DMS53 treated with DMSO at 0.1 percent for 48 hours (cell line): ENCODE results near the gene TMEM44.

ENCODE experiments used
- DNase-seq: peaks from one replicate; lab custom pipeline; 2025; ENCODE audit not compliant: unreplicated experiment; lab: John Stamatoyannopoulos, UW

The TMEM44 gene

DNA sequence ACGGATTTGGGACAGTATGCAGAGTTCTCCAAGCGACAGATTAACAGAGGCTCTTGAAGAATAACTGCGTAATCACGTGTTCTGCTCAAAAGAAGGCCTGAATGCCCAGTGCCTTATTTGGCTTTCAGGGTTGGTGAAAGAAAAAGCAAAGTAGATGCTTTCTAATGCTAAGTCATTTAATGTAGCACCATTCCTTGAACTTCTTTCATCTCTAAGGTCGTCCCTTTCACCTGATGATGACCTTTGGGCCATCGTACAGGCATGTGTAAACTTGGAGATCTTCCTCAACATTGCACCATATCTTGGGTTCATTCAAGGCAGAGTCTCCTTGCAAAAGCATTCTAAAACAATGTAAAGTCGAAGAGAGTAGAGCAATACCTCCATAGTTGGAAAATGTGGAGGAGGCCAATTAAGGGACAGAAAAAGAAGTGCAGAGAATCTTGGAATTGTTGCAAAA is 48.9 kb downstream of the TMEM44 start:
- DNase-seq: no peak

DNA sequence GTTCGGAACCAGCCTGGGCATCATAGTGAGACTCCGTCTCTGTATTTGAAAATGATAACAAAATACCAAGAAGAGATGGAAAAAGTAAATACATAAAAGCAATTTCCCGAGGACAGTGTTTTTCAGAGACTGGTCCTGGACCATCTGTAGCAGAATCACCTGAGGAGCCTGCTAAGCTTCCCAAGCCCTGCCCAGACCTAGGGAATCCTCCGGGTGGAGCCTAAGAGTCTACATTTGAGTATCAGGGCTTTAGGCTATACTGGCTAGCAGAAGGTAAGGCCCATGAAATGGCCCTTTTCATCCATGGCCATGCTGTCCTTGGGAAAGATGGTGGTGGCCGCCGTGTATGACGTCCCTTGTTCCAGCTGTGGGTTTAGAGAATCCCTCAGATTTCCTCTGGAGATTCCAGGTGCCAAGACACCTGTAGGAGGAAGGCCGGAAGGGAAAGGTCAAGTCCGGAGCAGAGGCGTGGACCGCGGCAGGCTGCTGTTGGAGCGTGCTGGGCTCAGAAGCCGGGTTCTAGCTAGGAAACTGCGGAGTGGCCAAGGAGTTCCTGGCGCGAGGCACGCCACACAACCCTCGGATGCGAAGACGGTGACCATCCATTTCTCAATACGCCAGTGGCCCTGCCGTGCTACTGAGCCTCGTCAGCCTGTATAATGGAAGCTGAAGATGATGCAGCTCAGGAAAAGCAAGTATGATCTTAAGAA is 50.9 kb downstream of the TMEM44 start:
- DNase-seq: no peak

DNA sequence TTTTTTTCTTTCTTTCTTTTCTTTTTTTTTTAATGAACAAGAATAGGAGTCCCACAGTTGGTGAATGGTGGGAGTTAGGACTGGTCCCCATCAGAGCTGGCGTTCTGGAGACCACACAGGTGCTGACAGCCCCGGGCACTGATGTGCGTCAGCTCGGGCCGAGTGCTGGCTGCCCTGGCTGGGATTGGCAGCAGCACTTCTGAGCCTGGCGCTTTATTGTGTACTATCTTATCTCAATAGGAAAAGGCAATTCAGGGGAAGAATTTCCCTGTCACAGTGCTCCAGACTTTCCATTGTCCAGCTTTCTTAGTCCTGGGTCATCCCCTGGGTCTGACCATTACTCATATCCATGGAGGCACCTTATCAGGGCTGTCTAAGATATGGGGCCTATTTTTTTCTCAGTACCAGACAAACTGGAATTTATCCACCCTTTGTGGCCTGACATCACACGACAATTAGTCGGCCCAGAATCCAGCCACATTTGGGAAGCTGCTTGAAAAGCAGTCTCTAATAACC is 54.1 kb downstream of the TMEM44 start:
- no peak for DNase-seq

DNA sequence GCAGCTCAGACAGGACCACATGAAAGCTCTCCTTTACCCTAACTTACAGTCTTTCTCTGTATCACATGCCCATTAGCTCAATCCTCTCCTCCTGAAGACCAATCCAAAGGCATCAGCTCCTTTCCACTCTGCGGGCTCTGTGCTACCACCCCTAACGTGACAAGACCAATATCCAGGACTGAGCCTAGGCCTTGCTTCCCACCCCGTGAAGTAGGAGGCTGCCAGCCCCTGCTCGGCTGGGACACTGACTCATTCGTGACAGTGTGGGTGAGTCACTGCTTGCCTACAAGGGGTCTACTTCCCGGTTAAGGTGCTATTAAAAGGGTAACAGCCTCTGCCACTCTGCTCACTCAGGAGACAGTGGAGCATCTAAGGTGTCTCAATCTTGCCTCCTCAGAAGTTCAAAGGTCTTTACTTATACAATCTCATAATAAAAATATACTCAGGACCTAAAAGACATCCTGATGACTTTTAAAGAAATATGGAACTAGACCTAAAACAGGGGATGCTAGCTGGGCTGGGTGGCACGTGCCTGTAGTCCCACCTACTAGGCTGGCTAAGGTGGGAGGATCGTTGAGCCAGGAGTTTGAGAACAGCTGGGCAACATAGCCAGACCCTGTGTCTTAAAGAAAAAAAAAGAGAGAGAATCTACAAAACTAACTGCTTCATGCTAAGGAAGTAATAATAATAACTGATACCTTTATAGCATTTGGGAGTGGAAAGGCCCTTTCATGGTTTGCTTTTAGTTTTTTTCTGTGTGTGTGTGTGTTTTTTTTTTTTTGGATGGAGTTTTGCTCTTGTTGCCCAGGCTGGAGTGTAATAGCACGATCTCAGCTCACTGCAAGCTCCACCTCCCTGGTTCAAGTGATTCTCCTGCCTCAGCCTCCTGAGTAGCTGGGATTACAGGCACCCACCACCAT is 55.0 kb downstream of the TMEM44 start:
- peak; percentile 1 for DNase-seq

DNA sequence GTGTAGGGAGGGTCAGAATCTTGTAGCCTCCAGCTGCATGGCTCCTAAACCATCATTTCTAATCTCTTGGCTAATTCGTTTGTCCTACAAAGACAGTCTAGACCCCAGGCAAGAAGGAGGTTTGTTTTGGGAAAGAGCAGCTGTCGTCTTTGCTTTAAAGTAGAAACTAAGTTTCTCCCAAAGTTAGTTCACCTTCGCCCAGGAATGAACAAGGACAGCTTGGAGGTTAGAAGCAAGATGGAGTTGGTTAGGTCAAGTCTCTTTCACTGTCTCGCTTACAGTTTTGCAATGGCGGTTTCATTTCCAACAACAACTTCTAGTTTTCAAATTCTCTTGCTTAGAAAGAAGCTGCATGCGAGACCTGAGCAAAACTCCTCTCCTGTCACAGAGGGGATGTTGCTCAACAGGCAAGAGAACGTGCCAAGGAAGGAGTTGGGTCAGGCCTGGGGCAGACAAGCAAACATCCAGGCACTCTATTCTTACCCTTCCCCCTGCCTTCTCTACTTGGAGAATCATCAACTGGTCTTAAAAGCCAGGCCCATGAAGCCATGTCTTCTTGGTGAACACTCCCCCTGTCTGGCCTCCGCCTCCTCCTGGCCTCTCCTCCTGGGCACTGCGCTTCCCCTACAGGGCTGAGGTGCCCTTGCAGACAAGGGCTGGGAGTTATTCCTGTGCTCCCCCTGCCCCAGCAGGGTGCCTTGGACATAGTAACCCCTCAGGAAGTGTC is 57.6 kb downstream of the TMEM44 start:
- no peak for DNase-seq

DNA sequence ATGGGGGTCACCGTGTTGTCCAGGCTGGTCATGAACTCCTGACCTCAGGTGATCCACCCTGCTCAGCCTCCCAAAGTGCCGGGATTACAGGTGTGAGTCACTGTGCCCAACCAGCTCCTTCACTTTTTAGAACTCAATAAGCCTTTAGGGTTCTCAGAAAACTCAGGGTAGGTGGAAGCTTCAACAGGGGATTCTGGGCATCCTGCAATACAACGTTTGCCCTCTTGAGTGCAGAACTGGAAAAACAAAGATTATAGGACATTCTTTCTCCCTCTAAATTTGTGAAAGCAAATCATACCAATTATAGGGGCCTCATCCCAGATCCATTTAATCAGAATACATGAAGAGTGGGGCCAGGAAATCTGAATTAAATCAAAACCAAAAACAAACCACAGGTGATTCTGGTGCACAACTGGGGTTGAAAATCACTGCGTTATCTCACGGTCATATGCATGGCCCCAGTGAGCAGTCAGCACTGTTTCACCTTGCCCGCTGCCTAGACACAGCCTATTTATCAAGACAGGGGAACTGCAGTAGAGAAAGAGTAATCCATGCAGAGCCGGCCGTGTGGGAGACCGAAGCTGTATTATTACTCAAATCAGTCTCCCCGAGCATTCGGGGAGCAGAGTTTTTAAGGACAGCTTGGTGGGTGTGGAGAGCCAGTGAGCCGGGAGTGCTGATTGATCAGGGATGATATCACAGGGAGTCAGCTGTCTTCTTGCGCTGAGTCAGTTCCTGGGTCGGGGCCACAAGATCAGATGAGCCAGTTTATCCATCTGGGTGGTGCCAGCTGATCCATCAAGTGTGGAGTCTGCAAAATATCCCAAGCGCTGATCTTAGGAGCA is 58.4 kb downstream of the TMEM44 start:
- DNase-seq: no peak

DNA sequence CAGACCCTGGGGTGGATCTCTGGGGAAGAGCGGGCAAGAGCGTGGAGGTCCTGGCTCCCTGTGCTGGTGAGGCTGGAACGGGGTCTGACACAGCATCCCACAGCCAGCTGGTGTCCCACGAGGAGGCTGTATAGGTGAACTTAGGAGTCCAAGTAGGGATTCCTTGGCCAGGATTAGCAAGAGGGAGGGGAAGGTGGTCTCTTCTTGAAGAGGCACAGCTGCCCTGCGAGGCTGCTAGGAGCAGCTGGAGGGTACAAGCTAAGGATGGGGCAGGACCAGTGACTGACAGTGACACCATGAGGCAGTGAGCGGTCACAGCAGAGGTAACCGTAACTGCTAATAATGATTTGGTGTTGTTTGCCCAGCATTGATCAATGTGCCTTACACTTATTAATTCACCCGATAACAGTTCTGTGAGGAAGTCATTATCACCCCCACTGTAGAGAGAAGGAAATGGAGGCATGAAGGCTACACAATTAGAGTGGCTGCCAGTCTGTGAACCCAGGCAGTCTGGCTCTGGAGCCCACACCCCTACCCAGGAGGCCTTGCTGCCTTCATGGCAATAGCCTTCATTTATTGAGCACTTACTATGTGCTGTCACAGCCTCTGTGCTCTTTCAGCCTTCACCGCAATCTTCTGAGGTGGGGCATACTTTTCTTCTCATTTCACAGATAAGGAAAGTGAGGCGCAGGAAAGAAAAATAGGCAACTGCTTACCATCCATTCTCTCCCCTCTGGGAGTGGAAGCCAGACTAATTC is 59.4 kb downstream of the TMEM44 start:
- DNase-seq: peak; percentile 13

DNA sequence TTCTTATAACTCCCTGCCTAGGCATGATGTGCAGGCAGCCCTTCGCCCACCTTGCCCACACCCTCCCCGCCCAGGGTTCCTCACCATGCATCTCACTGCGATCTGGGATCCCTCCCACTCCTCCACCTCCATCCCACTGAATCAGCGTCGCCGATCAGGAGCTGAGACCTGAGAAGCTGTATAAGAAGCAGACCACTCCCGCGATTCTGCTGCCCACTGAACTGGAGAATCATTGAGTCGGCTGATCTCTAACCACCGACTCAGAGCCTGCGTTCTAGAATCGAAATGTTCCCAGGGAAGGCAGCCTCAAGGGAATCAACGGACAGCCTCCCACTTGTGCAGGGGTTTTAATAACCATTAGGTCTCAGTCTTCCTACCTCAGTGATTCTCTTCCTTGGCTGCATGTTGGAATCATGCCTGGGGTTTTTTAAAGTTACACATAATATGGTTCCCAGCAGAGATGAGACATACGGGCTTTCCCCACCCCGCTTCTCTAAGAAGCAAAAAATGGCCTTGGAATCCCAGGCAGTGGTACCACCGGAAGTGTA is 60.2 kb downstream of the TMEM44 start:
- no peak for DNase-seq

DNA sequence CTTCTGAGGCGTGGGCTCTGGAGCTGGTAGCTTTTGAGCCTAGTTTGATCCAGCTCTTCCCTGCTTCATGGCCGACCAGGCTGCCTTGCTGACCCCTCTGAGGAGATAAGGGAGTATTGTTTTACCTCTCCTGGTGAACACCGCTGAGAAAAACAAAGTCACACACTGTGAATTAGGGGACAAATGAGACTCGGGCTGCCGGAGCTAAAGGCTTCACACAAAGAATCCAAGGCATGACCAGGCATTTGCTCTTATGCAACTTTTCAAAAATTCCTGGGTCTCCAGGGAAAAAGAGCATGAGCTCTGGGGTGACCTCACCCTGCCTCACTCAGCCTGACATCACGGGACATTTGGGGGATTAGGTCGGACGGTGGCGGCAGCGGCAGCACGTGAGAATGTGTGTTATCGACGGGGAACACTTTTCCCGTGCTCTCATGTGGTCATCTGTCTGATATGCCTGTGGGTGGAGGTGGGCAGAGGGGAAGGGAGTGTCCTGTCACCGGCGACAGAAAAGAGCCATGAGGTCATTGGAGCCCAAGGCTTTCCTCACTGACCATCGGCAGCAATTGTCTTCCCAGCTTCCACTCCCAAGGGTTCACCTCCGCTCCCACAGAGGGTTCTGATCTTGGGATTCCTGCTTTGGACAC is 61.0 kb downstream of the TMEM44 start:
- DNase-seq: no peak

DNA sequence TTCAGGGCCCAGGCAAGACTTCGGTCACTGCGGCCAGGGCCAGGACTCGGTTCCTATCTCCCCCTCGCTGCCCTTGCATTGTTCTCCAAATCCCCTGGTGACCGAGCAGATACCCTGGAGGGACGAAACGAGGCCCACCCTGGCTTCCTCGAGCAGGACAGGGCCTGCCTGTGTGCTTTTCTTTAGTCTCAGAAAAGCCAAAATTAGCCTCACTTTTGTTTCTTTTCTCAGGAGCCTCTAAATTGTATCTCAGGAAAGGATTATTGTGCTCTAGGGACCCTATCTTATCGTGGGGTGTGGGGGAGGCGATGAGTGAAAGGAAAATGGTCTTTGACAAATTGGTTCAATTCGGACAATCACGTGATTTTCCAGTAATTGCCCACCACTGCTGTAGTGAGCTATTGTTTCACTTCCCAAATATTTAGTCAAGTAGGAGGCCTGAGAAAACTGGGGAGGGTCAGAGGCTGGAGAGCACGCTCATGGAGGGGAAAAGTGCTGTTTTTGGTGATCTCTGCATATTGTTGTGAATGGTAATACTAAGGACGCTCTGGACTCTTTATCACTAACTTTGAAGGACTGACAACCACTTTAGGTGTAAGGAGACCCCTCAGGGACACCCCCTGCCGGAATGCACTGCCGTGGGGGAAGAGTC is 61.6 kb downstream of the TMEM44 start:
- DNase-seq: no peak

DNA sequence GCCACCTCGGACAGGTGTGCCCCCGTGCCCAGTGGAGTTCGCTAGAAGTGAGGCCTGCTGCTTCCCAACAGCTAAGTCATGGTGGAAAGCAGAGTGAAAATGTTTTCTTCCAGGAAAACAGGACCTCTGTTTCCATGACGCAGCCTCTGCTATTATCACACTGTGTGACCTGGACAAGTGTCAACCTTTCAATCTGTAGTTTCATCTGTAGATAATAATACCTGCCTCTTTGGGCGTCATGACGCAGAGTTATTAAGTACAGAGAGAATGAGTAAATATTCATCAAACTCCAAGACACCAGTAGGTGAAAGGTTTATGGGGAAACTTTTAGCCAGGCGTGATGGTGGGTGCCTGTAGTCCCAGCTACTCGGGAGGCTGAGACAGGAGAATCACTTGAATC is 62.3 kb downstream of the TMEM44 start:
- no peak for DNase-seq

DNA sequence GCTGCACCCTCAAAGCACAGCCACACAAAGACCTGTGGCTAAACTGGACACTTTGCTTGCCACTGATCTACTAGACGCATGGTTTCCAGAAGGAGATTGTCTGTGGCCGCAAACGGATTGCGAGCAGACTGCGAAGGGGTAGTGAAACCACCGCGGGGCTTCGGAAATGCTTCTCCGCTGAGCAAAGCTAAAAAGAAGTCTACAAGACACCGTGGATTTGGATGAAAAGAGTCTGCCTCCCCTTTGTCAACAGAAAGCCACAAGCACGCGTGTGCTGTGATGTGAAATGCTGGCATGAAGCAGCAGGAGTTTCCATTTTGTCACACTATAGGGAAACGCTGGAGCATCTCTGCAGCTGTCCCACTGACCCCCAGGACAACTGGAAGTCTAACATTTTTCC is 63.0 kb downstream of the TMEM44 start:
- DNase-seq: no peak

DNA sequence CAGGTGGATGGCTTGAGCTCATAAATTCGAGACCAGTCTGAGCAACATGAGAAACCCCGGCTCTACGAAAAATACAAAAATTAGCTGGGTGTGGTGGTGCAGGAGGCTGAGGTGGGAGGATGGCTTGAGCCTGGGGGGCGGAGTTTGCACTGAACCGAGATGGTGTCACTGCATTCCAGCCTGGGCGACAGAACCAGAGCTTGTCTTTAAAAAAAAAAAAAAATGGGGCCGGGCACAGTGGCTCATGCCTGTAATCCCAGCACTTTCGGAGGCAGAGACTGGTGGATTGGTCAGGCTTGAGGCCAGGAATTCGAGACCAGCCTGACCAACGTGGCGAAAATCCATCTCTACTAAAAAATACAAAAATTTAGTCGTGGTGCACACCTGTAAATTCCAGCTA is 64.0 kb downstream of the TMEM44 start:
- no peak for DNase-seq

DNA sequence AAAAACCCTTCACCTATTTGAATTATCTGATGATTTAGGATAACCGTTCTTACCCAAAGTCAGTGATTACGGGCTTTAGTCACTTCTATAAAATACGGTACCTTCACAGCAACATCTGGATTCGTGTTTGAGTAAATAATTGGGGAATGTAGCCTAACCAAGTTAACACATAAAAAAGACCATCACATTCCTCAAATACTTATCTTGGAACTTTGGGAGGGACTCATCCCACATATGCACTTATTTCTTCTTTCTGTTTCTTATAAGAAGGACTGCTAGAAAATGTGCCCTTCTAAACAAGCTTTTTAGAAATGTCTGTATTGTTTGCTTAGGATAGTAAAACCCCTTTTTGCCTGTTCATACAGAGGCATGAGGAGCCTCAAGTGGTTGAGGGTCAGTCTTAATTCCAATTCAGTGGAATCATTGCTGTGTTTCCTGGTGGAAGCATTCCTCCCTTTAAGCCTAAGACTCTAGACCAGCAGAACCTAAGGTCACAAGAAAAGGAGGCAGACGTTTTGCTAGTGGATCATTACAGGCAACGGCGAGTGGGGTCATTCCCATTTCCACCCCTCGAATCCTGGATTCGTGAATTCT is 67.5 kb downstream of the TMEM44 start:
- DNase-seq: no peak

DNA sequence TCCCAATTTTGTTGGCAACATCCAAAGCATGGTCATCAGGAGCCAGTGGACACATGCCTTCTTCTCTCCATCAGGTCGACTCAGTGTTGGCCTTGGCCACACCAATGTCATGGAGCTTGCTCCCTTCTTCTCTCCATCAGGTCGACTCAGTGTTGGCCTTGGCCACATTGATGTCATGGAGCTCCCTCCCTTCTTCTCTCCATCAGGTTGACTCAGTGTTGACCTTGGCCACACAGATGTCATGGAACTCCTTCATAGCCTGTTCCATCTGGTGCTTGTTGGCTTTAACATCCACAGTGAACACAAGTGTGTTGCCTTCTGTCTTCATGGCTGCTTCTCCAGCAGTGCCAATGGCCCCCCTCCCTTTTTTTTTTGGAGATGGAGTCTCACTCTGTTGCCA is 70.2 kb downstream of the TMEM44 start:
- DNase-seq: no peak

DNA sequence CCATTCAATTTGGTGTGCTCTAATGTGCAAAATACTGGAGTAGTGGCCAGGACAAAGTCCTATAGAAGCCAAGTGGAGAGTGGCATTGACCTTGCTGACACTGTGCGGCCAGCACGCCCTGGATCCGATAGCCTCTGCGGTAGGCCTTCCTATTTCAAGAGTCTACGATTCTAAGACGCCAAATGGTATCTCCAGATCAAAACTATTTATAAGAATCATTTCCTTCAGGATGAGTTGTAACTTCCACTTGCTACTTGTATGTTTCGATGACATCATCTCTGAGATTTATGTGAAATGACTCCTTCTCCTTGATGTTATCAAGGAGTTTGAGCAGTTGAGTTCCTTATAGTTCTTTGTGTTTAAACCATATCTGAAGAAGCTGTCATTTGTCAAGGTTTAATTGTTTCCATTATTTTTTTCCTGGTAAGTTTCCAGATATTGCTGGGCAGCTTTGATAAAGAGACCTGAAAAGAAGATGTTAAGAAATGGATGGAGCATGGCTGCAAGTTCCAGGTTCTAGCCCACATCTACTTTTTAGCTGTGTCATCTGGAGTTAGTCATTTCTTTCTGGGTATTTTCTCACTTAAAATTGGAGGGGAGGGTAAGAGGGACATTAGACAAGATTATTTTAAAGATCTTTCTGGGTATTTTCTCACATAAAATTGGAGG is 71.8 kb downstream of the TMEM44 start:
- no peak for DNase-seq

DNA sequence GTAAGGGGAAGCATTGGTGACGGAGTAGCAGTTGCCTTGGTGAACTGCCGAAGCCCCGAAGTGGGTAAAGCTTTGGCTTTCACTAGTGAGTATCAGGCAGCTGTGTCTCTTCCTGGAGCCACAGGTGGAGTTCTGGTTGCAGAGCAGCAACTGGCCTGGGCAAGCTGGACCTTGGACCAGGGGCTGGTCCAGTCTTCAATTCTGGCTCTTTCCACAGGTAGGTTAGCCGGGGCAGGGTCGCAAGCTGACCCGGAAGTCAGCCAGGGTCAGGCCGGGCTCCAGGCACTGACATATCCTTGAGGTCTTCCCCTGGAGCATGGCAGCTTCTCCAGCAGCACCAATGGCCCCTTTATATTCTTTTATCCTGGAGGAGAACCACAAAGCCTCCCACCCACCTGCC is 73.2 kb downstream of the TMEM44 start:
- DNase-seq: no peak

DNA sequence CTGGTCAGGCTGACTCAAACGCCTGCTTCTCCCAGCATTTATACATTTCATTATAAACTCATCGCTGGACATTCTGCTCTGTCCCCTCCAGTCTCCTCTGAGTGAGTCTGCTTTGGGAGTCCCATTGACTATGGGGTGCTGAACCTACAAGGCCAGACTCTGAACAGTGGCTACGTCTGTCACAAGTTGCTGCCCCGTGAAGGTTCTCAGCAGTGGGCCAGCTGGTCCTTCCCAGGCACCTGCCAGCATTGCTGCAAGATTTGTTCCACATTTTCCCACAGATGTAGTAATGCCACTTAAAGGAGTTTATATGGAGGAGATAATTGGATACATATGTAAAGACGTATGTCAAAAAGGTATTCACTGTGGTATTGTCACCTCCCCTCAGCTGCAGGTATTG is 73.7 kb downstream of the TMEM44 start:
- DNase-seq: no peak
